Measurements from ENCODE around the gene PI4KA.
"Not testable (repeated sequence)": the region's sequence is repeated elsewhere in the genome, so short reads cannot be mapped to it uniquely, and the experiment has no call there.

- TF ChIP-seq SRF (IDR thresholded peaks at IDR 0.05; ENCODE audit: low read depth, low read length); HOXA3 (CRISPR knock-in tag; IDR thresholded peaks at IDR 0.05); EZH2 (conservative IDR thresholded peaks at IDR 0.05; ENCODE audit: low read depth, low read length): not testable (repeated sequence)
These were observed 171.0 kb downstream of the PI4KA start for GRCh38 chr22:20687356-20688172.

Measured in HepG2 (cell line).